NOMO-1 treated with dmso at 0.1 percent for 144 hours (cell line): ENCODE data around the gene HORMAD1.
A peak's percentile ranks its signal among the peaks of the same experiment; 100 is the strongest.
"Not testable (repeated sequence)": the region's sequence is repeated elsewhere in the genome, so short reads cannot be mapped to it uniquely, and the experiment has no call there.

Experiments
- DNase-seq: peaks from one replicate; lab custom pipeline; 2025; ENCODE audit not compliant: unreplicated experiment; lab: John Stamatoyannopoulos, UW

HORMAD1 gene, protein sequence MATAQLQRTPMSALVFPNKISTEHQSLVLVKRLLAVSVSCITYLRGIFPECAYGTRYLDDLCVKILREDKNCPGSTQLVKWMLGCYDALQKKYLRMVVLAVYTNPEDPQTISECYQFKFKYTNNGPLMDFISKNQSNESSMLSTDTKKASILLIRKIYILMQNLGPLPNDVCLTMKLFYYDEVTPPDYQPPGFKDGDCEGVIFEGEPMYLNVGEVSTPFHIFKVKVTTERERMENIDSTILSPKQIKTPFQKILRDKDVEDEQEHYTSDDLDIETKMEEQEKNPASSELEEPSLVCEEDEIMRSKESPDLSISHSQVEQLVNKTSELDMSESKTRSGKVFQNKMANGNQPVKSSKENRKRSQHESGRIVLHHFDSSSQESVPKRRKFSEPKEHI

DNA sequence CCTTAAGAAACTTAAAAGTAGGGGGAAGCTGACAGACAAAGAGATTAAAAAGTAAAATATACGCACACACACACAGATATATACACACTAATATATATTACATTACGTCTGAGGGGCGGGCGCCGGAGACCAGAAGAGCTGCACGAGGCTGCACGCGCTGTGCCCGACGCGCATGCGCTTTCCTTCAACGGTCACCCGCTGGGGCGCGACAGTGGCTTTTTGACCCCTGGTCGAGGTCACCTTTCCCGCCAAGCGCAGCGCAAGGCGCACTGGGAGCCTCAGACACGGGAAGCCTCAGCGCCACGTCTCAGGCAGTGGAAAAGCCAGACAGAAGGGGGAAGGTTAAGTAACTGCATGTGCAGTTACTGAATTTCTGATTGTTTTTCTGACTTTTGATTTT lies at the start of gene HORMAD1:
Gene HORMAD1, minus strand, starts transcription at position 193 of the 400 bp plus-strand sequence. CDS start 1,390 bp downstream, outside the sequence.
- no peak for DNase-seq

DNA sequence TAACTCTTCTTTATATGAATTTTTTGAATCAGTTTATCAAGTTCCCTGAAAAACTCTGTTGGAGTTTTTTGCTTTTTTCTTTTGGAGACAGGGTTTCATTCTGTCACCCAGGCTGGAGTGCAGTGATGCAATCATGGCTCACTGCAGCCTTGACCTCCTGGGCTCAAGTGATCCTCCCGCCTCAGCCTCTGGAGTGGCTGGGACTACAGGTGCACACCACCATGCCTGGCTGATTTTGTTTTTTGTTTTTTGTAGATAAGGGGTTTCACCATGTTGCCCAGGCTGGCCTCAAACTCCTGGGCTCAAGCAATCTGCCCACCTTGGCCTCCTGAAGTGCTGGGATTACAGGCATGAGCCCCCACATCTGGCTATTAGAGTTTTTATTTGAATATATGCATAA lies 47.0 kb upstream of the HORMAD1 start:
- DNase-seq = not testable (repeated sequence)

DNA sequence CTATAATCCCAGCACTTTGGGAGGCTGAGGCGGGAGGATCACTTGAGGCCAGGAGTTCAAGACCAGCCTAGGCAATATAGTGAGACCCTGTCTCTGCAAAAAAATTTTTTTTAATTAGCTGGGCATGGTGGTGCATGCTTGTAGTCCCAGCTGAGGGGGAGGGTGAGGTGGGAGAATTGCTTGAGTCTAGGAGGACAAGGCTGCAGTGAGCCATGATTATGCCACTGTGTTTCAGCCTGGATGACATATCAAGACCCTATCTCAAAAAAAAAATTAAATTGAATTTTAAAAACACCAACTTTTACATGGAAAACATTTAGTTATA lies 45.2 kb upstream of the HORMAD1 start:
- not testable (repeated sequence) for DNase-seq

DNA sequence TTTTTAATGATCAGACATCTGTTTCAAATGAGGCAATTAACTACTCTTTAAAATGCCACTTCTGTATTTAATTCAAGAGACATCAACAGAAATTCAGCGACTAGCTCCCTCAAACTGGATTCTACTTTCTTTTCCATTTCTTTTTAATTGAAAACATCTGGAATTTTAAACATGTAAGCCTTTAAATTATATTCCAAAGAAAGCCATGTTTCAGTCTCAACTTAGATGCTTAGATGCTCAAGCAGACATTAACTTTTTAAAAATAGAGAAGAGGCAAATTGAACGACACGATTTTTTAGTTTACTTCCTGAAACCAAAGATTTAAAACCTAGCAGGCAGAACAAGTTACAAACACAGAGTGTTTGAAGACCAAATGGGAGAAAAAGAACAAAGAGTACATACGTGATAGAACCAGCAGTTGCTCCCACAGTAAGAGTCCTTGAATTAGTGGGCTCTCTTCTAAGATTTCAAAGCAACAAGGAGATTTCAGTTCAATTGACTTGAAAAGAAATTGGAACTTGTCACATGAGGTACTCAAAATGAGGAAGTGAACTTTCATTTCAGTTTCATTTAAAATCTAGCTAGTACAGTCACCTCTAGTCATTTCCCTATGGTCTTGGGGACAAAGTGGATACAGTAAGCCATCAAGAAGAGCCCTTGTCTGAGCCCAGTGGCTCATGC lies 44.7 kb upstream of the HORMAD1 start, which contains the start of gene CTSS:
Gene CTSS, minus strand, starts transcription at position 483 of the 681 bp plus-strand sequence. CDS start 1,015 bp downstream, outside the sequence.
- DNase-seq = peak; percentile 75

DNA sequence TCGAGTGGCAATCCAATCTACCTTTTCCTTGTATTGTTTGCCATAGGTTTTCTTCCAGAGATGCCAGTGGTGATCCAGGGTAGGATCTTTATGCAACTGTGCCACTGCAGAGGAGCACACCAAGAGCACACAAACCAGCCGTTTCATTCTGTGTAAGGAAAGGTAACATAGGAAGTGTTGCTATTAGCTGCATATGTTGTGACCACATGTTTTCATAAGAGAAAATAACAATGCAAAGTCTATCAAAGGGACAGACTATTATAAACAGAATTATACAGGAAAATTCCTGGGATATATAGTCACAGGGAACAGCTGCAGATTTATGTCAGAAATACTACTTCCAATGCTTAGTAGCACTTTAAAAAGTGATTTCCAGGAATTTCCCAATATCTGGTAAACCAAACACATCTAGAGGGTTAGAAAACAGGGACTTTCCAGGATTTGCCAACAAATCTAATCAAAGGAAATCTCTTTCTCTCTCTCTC lies 44.0 kb upstream of the HORMAD1 start:
- DNase-seq = no peak

DNA sequence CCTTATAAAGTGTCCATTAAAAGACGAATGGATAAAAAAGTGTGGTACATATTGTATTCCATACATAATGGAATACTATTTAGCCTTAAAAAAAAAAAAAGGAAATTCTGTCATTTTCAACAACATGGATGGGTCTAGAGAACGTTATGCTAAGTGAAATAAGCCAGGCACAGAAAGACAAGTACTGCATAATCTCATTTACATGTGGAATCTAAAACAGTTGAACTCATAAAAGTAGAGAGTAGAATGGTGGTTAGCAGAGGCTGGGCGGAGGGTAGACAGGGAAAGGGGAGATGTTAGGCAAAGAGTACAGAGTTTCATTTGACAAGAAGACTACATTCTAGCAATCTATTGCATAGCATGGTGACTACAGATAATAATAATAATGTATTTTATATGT lies 42.3 kb upstream of the HORMAD1 start:
- no peak for DNase-seq

DNA sequence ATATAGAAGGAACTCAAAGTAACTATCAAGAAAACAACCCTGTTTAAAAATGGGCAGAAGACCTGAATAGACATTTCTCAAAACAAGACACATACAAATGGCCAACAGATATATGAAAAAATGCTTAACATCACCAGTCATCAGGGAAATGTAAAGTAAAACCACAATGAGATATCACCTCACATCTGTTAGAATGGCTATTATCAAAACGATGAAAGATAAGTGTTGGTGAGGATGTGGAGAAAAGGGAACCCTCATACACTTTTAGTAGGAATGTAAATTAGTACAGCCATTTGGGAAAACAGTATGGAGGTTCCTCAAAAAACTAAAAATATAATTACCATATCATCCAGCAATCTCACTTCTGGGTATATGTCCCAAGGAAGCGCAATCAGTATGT lies 41.9 kb upstream of the HORMAD1 start:
- DNase-seq = no peak

DNA sequence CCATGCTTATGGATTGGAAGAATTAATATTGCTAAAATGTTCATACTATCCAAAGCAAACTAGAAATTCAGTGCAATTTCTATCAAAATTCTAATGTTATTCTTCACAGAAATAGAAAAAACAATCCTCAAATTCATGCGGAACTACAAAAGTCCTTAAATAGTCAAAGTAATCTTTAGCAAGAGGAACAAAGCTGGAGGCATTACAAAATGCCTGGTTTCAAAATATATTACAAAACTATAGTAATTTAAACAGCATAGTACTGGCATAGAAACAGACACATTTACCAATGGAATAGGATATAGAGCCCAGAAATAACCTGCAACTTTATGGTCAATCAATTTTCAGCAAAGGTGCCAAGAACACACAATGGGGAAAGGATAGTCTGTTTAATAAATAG lies 41.1 kb upstream of the HORMAD1 start:
- no peak for DNase-seq

DNA sequence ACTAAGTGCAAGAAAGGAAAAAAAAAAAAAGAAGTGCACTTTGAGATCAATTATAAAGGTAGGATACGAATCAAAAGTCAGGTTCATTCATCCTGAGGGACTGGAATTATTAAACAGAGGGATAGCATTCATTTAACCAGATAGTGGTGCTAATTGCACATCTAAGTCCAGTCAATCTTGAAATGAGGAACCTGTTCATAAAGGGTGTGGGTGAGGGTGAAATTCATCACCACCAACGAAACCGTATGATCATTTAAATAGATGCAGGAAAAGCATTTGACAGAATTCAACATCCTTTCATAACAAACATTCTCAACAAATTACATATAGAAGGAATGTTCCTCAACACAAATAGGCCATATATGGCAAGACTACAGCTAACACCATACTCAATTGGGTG lies 39.3 kb upstream of the HORMAD1 start:
- peak; percentile 26 for DNase-seq

DNA sequence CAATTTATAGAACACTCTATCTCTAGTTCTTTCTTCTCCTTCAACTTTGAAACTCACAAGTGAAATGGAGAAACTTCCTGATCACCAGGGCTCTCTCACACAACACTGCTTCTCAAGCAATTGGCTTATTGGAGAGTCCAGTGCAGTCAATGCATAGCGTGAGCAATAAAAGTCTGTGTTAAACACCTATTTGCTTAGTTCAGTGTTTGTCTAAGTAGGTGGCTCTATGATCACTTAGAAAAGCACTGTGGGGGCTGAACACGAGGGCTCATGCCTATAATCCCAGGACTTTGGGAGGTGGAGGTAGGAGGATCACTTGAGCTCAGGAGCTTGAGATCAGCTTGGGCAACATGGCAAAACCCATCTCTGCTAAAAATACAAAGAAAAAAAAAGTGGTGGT lies 32.7 kb upstream of the HORMAD1 start:
- no peak for DNase-seq

DNA sequence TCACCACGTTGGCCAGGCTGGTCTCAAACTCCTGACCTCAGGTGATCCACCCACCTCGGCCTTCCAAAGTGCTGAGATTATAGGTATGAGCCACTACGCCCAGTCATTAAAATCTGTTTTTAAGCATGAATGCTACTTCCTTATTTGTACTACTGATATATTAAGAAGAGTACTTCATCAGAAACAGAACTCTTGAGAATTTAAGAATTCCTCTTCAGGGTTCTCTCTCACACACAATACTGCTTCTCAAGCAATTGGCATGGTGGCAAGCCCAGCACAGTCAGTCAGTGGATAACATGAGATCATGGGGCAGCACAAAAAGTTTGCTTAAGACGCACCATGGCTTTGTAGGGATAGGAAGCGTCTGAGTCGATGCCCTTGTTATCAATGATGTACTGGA lies 30.7 kb upstream of the HORMAD1 start:
- DNase-seq = no peak

DNA sequence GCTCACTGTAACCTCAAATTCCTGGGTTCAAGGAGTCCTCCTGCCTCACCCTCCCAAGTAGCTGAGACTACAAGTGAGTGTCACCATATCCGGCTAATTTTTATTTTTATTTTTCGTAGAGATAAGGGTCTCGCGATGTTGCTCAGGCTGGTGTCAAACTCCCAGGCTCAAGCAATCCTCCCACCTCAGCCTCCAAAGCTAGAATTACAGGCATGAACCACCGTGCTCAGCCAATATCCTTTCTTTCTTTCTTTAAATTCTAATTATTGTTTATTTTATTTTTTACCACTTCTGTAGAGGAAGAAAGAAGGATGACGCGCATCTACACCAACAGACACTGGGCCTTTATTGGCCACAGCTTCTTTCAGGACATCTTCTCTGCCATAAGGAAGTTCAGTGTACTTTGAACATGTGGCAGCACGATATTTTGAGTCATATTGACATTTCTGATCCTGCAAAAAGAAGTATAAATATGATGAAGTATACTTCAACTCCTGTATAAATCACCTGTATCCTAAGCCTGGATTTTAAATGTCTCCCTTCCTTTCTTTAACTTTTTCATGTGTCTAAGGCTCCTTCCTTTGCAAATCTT lies 29.1 kb upstream of the HORMAD1 start:
- DNase-seq = no peak

DNA sequence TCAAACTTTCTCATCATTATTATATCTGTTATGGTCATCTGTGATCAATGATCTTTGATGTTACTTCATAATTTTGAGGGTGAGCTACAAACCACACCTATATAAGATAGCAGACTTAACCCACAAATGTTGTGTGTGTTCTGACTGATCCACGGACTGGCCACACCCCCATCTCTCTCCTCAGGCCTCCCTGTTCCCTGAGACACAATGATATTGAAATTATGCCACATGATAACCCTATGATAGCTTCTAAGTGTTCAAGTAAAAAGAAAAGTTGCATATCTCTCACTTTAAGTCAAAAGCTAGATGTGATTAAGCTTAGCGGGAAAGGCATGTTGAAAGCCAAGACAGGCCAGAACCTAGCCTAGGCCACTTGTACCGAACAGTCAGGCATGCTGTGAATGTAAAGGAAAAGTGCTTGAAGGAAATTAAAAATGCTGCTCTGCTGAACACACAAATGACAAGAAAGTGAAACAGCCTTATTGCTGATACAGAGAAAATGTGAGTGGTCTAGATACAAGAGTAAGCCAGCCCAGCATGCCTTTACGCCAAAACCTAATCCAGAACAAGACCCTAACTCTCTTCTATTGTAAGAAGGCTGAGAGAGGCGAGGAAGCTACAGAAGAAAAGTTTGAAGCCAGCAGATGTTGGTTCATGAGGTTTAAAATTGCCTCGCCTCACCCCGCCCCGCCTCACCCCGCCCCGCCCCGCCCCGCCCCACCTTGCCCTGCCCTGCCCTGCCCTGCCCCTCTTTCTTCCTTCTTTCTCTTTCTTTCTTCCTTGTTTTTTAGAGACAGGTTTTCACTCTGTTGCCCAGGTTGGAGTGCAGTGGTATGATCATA lies 28.4 kb upstream of the HORMAD1 start:
- DNase-seq = no peak

DNA sequence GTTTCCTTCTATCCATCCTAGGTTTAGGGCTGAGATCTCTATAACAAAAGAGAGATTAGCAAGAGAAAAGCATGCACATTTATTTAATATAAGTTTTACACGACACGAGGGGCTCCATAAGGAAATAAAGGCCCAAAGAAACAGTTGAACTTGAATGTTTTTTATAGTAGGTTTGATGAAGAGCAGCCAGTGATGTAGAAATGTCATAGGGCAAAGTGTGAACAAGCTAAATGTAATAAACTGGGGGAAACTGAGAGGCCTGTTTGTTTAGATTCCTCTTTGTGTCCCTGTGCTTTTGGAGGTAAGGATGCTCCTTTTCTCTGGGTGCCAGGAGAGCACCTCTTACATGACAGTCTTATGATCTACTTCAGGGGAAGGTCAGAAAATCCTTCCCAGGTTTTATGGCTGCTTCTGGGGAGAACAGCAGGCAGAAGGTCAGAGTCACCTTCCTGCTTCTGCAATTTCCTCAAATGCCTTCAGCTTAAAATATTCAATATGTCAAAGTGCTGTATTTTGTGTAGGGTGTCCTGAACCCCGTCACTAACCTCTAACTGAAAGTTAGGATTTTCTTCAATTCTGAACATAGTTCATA lies 9.5 kb upstream of the HORMAD1 start:
- no peak for DNase-seq

DNA sequence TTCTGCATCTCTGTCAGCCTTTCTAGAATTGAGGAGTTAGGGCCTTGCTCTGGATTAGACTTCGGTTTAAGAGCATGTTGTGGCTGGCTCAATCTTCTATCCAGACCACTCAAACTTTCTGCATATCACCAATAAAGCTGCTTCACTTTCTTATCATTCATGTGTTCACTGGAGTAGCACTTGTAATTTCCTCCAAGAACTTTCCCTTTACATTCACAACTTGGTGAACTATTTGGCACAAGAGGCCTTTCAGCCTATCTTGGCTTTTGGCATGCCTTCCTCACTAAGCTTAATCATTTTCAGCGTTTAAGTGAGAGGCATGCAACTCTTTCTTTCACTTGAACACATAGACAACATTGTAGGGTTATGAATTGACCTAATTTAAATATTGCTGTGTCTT lies 3.6 kb upstream of the HORMAD1 start:
- DNase-seq = no peak

DNA sequence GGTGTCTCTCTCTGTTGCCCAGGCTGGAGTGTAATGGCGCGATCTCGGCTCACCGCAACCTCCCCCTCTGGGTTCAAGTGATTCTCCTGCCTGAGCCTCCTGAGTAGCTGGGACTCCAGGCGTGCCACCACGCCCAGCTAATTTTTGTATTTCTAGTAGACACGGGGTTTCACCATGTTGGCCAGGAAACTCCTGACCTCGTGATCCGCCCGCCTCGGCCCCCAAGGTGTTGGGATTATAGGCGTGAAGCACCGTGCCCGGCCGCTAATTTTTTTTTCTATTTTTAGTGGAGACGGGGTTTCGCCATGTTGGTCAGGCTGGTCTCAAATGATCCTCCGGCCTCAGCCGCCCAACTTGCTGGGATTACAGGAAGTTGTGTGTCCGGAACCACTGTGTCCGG lies 597 bp downstream of the HORMAD1 start:
- DNase-seq = no peak

DNA sequence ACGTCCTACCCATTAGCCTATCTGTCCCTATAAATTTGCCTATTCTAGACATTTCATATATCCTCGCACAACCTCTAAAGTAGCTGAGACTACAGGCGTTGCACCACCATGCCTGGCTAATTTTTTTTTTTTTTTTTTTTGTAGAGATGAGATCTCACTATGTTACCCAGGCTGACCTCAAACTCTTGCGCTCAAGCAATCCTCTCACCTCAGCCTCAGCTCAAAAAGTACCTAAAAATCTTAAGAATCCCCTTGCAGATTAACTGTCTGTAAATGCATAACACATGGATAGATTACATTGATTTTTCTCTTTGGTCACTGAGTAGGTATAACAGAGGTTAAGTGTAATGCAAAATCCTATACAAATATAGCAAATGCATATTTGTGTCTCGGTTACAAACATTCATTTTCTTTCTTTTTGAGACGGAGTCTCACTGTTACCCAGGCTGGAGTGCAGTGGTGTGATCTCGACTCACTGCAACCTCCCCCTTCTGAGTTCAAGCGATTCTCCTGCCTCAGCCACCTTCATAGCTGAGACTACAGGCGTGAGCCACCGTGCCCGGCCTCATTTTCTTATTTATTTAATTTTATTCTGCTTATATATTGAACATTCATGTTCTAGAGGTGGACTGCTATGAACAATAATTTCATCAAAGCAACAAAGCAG lies 2.3 kb downstream of the HORMAD1 start:
- DNase-seq = no peak

DNA sequence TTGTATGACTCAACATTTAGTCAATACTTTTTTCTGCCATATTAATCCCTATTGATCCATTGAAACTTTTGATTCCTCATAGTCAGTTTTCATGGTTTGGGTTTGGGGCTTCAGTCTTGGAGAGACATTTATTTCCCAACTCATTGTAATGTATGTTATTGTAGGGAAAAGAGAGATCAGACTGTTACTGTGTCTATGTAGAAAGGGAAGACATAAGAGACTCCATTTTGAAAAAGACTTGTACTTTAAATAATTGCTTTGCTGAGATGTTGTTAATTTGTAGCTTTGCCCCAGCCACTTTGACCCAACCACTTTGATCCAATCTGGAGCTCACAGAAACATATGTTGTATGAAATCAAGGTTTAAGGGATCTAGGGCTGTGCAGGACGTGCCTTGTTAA lies 11.7 kb downstream of the HORMAD1 start:
- DNase-seq = not testable (repeated sequence)

DNA sequence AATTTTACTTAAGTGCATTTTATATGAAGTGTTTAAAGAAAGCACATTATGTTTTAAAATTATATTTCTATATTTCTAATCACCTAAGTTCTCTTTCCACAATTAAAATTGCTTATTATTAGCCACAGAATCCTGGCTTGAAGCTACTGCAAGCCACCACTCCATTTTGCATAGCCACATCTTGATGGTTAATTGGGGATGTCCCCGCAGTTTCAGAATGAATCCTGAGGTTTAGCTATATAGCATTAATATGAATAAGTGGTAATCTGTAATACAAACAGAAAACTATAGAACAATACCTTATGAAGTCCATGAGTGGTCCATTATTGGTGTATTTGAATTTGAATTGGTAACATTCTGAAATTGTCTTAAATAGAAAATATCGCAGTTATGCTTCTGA lies 12.1 kb downstream of the HORMAD1 start:
- no peak for DNase-seq

DNA sequence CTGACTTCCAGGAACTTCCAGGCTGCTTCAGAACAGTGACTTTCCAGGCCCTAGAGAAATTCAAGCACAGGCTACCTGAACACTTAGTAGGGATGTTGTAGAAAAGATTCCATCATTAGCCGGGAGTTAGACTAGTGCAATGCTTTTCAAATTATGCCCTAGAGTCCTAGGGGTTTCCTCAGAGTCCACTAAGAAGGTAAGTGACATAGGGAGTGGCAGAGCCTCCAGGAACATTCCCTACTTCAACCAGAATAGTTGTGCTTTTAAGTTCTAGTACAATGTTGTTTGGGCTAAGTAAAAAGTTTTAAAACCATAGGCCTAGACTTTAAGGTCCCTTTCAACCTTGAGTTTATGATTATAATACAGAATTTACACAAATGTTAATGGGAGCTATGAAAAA lies 14.6 kb downstream of the HORMAD1 start:
- no peak for DNase-seq
